Fibroblast of lung (primary cell): Measurements from ENCODE around the gene EIF2B2. TPM values are rescaled to one million over a fixed set of nuclear protein-coding genes. Genes with fewer than 3 reads are reported as not detected.

Experiments used
- DNase-seq, 2 donors: peaks; one replicate each; pipeline versions ENCODE4 v3.0.0 to v3.0.0-alpha.2; 2010; ENCODE audit warnings: low read depth in 2 of 2
- H2AFZ ChIP-seq: 2 replicates; pipeline ENCODE4 v1.5.1; 2012; ENCODE audit warnings: low read length, control low read depth, inconsistent platforms
- H3K27ac ChIP-seq: 2 replicates; pipeline ENCODE4 v1.5.1; 2011; ENCODE audit warnings: low read length, control low read depth; ENCODE audit not compliant: insufficient read depth
- H3K27me3 ChIP-seq: 2 replicates; pipeline ENCODE4 v1.5.1; 2011; ENCODE audit warnings: mild to moderate bottlenecking, low read length; ENCODE audit not compliant: control insufficient read depth, insufficient read depth
- H3K36me3 ChIP-seq: 2 replicates; pipeline ENCODE4 v1.5.1; 2011; ENCODE audit warnings: low read length; ENCODE audit not compliant: control insufficient read depth, insufficient read depth
- H3K4me1 ChIP-seq: 2 replicates; pipeline ENCODE4 v1.5.1; 2011; ENCODE audit warnings: low read length; ENCODE audit not compliant: control insufficient read depth, insufficient read depth; ENCODE audit errors: extremely low read depth
- H3K4me2 ChIP-seq: 2 replicates; pipeline ENCODE4 v1.5.1; 2011; ENCODE audit warnings: low read length, control low read depth; ENCODE audit not compliant: insufficient read depth; ENCODE audit errors: extremely low read depth
- H3K4me3 ChIP-seq, 4 experiments: fragments of 200-600 bp in 1 of 4; sonication (generic) in 1 of 4; replicated peaks in 1 of 4; 2 replicates each; pipeline ENCODE4 v1.5.1; 2011 to 2016; ENCODE audit warnings: low read length in 4 of 4, low read depth in 3 of 4, mild to moderate bottlenecking in 3 of 4, control low read depth in 2 of 4, inconsistent platforms in 1 of 4, mixed read lengths in 1 of 4; ENCODE audit not compliant: insufficient read depth in 1 of 4; ENCODE audit errors: control extremely low read depth in 1 of 4
- H3K79me2 ChIP-seq: 2 replicates; pipeline ENCODE4 v1.5.1; 2012; ENCODE audit warnings: mild to moderate bottlenecking, low read length, inconsistent platforms; ENCODE audit not compliant: control insufficient read depth, insufficient read depth
- H3K9ac ChIP-seq: 2 replicates; pipeline ENCODE4 v1.5.1; 2011; ENCODE audit warnings: mild to moderate bottlenecking, low read length, control low read depth; ENCODE audit not compliant: insufficient read depth
- H3K9me3 ChIP-seq: 2 replicates; pipeline ENCODE4 v1.5.1; 2012; ENCODE audit warnings: low read depth, low read length; ENCODE audit not compliant: control insufficient read depth, insufficient read depth
- H4K20me1 ChIP-seq: 2 replicates; pipeline ENCODE4 v1.5.1; 2011; ENCODE audit warnings: low read length; ENCODE audit not compliant: control insufficient read depth, insufficient read depth; ENCODE audit errors: extremely low read depth
- CTCF ChIP-seq, 2 donors: IDR thresholded peaks in 1 of 2; conservative IDR thresholded peaks in 1 of 2; 1 replicate in 1 of 2; 2 replicates in 1 of 2; pipeline ENCODE4 v1.5.1; 2011 to 2012; ENCODE audit warnings: low read length in 2 of 2, control low read depth in 1 of 2, inconsistent platforms in 1 of 2, low read depth in 1 of 2, mild to moderate bottlenecking in 1 of 2
- EZH2 ChIP-seq: IDR thresholded peaks from 2 replicates; pipeline ENCODE4 v1.5.1; 2012; ENCODE audit warnings: low read length, control low read depth, mild to moderate bottlenecking; ENCODE audit errors: missing control alignments
- polyA plus RNA-seq, 2 donors: library from polyadenylated mRNA; depleted of rRNA in 1 of 2; stranded (reverse) in 1 of 2; unstranded in 1 of 2; fragments of >200 nt; gene quantifications; 2 replicates each; pipeline ENCODE4 v1.2.1, GENCODE V29; 2011 to 2012; ENCODE audit warnings: missing spikeins in 1 of 2
- total RNA-seq: library from RNA; depleted of rRNA; stranded (reverse); fragments of >200 nt; gene quantifications from 2 replicates; pipeline ENCODE4 v1.2.1, GENCODE V29; 2014

EIF2B2 gene
- total and polyA plus RNA-seq, 2 donors (not counting 1 experiment from before 2014, with no cell fraction given) = 30.2 to 83.6 TPM

- Histone ChIP-seq H3K4me1 (peaks cover 9% of the 10 kb centered on the region), H3K4me2 (peak overlapping the region; percentile 56), H3K9me3 (no peaks in the 10 kb centered on the region), H3K27me3 (no peaks in the 10 kb centered on the region), H3K79me2 (no peaks in the 10 kb centered on the region), H2AFZ (no peak overlapping the region), H3K4me3 (no peak overlapping the region), H3K27ac (peak overlapping the region; percentile 36), H3K9ac (no peak overlapping the region), H4K20me1 (no peaks in the 10 kb centered on the region), H3K36me3 (peaks cover 7% of the 10 kb centered on the region)
- peak; percentile 69 to 82 for DNase-seq
- no peak for TF ChIP-seq EZH2
- TF ChIP-seq CTCF (conservative IDR thresholded peaks at IDR 0.05 in 1 of 2, IDR thresholded peaks at IDR 0.05 in 1 of 2; ENCODE audit: low read depth in 1 of 2, low read length in 2 of 2) = no peak
Observed at GRCh38 chr14:75011356-75011994, 8.8 kb downstream of the EIF2B2 start.

GRCh38 chr14:75013290-75013689 is 10.6 kb downstream of the EIF2B2 start:
- Histone ChIP-seq H3K79me2 (no peaks in the 10 kb centered on the region), H3K4me1 (peaks cover 9% of the 10 kb centered on the region), H2AFZ (no peak overlapping the region), H3K27ac (no peak overlapping the region), H3K4me3 (no peak overlapping the region), H3K9me3 (no peaks in the 10 kb centered on the region), H3K4me2 (no peak overlapping the region), H3K9ac (no peak overlapping the region), H3K36me3 (peaks cover 10% of the 10 kb centered on the region), H3K27me3 (no peaks in the 10 kb centered on the region), H4K20me1 (no peaks in the 10 kb centered on the region)
- DNase-seq = no peak
- TF ChIP-seq CTCF (conservative IDR thresholded peaks at IDR 0.05 in 1 of 2, IDR thresholded peaks at IDR 0.05 in 1 of 2; ENCODE audit: low read depth in 1 of 2, low read length in 2 of 2) (no peak), EZH2 (no peak)

GRCh38 chr14:75015496-75015895 is 12.8 kb downstream of the EIF2B2 start:
- Histone ChIP-seq H4K20me1 (no peaks in the 10 kb centered on the region), H2AFZ (no peak overlapping the region), H3K4me2 (no peak overlapping the region), H3K9ac (no peak overlapping the region), H3K4me1 (peaks cover 9% of the 10 kb centered on the region), H3K4me3 (no peak overlapping the region), H3K27me3 (no peaks in the 10 kb centered on the region), H3K36me3 (peaks cover 9% of the 10 kb centered on the region), H3K27ac (no peak overlapping the region), H3K79me2 (no peaks in the 10 kb centered on the region), H3K9me3 (no peaks in the 10 kb centered on the region)
- TF ChIP-seq CTCF (conservative IDR thresholded peaks at IDR 0.05 in 1 of 2, IDR thresholded peaks at IDR 0.05 in 1 of 2; ENCODE audit: low read depth in 1 of 2, low read length in 2 of 2) = no peak
- DNase-seq = no peak
